ENCODE data around the gene NCAM1.

DNA sequence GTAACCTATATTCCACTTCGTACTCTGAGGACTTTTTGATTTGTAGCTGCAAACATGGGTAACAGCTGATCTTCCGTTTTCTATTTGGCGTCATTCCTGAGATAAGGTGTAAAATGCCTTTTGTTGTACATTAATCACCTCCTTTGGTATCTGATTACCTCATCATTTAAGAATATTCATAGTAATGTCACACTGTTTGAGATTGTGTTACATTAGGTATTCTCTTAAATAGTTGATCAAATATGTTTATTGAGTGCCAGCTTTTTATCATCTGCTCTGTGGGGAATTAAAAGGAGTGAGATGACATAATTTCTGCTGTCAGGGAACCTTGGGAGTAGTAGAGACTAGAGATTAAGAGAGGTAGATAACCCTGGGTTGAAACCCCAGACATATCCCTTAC lies 5.9 kb downstream of the NCAM1 start:
- no peak for TF ChIP-seq BDP1 (IDR thresholded peaks at IDR 0.05; ENCODE audit: insufficient read depth, insufficient read length)
- no peak for TF ChIP-seq POLR2A (conservative IDR thresholded peaks at IDR 0.05)
- TF ChIP-seq TBP (optimal IDR thresholded peaks at IDR 0.05; ENCODE audit: low read depth, low read length), result no peak
- TF ChIP-seq SMARCB1 (IDR thresholded peaks at IDR 0.05; ENCODE audit: insufficient read length, low read depth), result no peak
- TF ChIP-seq SIX5 (IDR thresholded peaks at IDR 0.05; ENCODE audit: borderline replicate concordance in 1 of 2, insufficient read depth in 1 of 2, low read depth in 1 of 2, low read length in 2 of 2), result no peak
- no peak for TF ChIP-seq NFIC (IDR thresholded peaks at IDR 0.05)

Measured in K562 (cell line).